Thoracic aorta (tissue), 2 donors: ENCODE measurements around the gene COMMD10. TPM values are rescaled to one million over a fixed set of nuclear protein-coding genes. Genes with fewer than 3 reads are reported as not detected.

Experiments
- ATAC-seq: fragments of 150-250 bp; one replicate; pipeline ENCODE4 v1.8.0; 2017; ENCODE audit warnings: low read depth; ENCODE audit not compliant: insufficient number of reproducible peaks, low FRiP score
- DNase-seq: peaks from one replicate; pipeline ENCODE4 v3.0.0-alpha.2; 2020; ENCODE audit warnings: low spot score
- H3K27ac ChIP-seq, 2 donors: fragments of 200-600 bp; sonication (generic); 1 replicate in 1 of 2; 2 replicates in 1 of 2; pipeline ENCODE4 v1.5.1; 2016; ENCODE audit warnings: mild to moderate bottlenecking in 2 of 2, moderate library complexity in 2 of 2
- H3K27me3 ChIP-seq: fragments of 200-600 bp; sonication (generic); replicated peaks from 2 replicates; pipeline ENCODE4 v1.6.0; 2016; ENCODE audit warnings: mild to moderate bottlenecking; ENCODE audit not compliant: insufficient read depth
- H3K36me3 ChIP-seq: fragments of 200-600 bp; sonication (generic); one replicate; pipeline ENCODE4 v1.5.1; 2016
- H3K4me1 ChIP-seq, 2 donors: fragments of 200-600 bp; sonication (generic); 1 replicate in 1 of 2; 2 replicates in 1 of 2; pipeline versions ENCODE4 v1.5.1 to v1.6.0; 2016; ENCODE audit warnings: low read depth in 2 of 2, mild to moderate bottlenecking in 1 of 2; ENCODE audit not compliant: control insufficient read depth in 1 of 2
- H3K4me3 ChIP-seq: fragments of 200-600 bp; sonication (generic); 2 replicates; pipeline ENCODE4 v1.5.1; 2016; ENCODE audit warnings: mild to moderate bottlenecking
- H3K9me3 ChIP-seq: fragments of 200-600 bp; sonication (generic); 2 replicates; pipeline ENCODE4 v1.5.1; 2016
- CTCF ChIP-seq: fragments of 200-600 bp; sonication (generic); IDR thresholded peaks from one replicate; pipeline ENCODE4 v1.5.1; 2019; ENCODE audit warnings: antibody characterized with exemption
- total RNA-seq, 2 donors: library from RNA; depleted of rRNA; stranded (reverse); fragments of >200 nt; gene quantifications; one replicate each; pipeline versions ENCODE4 v1.1.0 to v1.2.3, GENCODE V29; 2016

COMMD10 gene
- 10 to 100 TPM; 12.6 to 21.6 TPM for total RNA-seq

DNA sequence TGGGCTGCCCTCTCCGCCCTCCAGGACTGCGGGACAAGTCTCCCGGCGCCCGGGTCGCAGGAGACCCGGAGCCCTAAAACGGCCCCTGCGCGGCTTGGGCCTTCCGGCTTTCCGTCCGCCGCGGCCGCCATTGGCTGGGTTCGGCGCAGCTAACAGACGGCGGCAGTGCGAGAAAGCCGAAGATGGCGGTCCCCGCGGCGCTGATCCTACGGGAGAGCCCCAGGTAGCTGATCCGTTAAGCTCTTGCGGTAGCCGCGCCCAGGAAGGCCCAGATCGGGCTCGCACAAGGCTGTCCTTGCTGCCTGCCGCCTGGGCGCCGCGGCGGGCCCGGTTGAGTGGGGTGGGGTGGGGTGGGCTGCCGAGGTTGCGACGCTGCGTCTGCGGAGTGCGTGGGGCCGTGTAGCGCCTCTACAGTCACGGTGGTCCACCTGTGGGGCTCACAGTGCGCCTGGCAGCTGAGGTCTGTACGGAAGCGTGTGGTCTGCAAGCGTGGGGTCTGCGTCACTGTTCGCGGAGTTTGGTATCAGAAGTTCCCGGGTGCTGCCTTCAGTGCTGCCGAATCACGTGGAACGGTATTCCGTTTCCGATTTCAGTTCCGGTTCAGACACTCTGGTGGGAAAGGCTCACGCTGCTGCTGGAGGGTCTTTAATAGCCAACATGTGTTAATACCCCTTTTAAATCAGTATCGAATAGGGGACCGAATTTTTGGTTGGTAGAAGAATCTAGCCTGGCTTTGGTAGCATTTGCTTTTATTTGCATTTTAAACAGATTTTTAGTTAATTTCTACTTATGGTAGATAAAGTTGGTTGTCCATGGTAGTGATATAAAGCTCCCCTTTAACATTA, at the start of gene COMMD10:
Gene COMMD10, plus strand, starts transcription at position 155 of the 845 bp plus-strand sequence.
- peak within 1 kb of the TSS; percentile 96 for H3K4me3 ChIP-seq
- H3K4me1 ChIP-seq: peaks cover 8 to 22% of the 10 kb centered on the region in 2 donors
- DNase-seq (peak; percentile 38), ATAC-seq (peak; percentile 91)
- no peaks in the 10 kb centered on the region for H3K27me3 ChIP-seq
- no peak for TF ChIP-seq CTCF
- H3K36me3 ChIP-seq: no peaks in the 10 kb centered on the region
- peak within 1 kb of the TSS; percentile 63 to 64 for H3K27ac ChIP-seq
- no peaks in the 10 kb centered on the region for H3K9me3 ChIP-seq

- Histone ChIP-seq H3K4me1 (no peaks in the 10 kb centered on the region), H3K36me3 (no peaks in the 10 kb centered on the region), H3K9me3 (no peaks in the 10 kb centered on the region), H3K4me3 (no peak overlapping the region), H3K27me3 (no peaks in the 10 kb centered on the region), H3K27ac (no peak overlapping the region)
- ATAC-seq (no peak), DNase-seq (no peak)
- no peak for TF ChIP-seq CTCF
These were observed 49.7 kb upstream of the COMMD10 start for GRCh38 chr5:116035123-116035522.

- no peak for TF ChIP-seq CTCF
- ATAC-seq (no peak), DNase-seq (no peak)
- Histone ChIP-seq H3K4me3 (no peak overlapping the region), H3K36me3 (no peaks in the 10 kb centered on the region), H3K9me3 (no peaks in the 10 kb centered on the region), H3K4me1 (no peaks in the 10 kb centered on the region), H3K27ac (no peak overlapping the region), H3K27me3 (no peaks in the 10 kb centered on the region)
These were observed 47.5 kb upstream of the COMMD10 start for GRCh38 chr5:116037236-116037822.

DNA sequence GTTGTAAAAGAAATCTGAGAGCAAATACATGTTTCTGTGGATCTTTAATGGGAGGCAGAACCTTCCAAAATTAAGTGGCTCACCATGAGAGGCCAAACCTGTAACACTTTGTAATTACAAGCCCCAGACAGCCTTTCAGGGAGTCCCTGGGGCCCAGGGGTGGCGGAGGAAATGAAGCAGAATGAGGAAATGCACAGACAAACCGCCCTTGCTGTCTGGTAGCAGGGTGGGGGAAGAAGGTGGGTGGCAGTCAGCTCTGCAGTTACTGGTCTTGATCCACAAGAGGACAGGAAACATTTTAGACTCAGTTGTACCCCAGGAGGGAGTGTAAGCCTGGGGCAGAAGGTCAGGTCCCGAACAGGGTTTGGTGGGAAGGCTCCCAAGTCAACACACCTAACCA, 46.0 kb upstream of the COMMD10 start:
- DNase-seq: no peak
- Histone ChIP-seq H3K9me3 (no peaks in the 10 kb centered on the region), H3K4me1 (no peaks in the 10 kb centered on the region), H3K4me3 (no peak overlapping the region), H3K27ac (no peak overlapping the region), H3K36me3 (no peaks in the 10 kb centered on the region), H3K27me3 (no peaks in the 10 kb centered on the region)
- no peak for ATAC-seq
- no peak for TF ChIP-seq CTCF

DNA sequence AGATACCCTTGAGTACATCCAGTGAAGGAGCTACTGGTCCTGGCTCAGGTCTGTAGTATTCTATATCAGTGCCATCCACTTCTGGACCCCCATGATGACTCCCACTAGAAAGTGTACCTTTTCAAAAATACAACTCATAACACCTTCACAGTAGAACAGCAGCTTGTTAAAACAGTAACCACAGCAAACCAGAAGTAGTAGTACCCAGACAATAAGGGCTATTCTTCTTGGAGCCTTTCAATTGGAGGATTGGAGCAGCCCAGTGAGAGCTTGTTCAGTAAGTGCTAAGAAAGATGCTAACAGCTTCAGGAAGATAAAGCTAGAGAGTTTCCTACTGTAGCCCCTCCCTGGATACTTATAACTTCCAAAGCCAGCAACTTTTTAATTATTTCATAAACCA, 42.5 kb upstream of the COMMD10 start:
- TF ChIP-seq CTCF: no peak
- no peaks in the 10 kb centered on the region for H3K9me3 ChIP-seq
- no peak for ATAC-seq
- H3K27ac ChIP-seq: no peak overlapping the region
- H3K4me3 ChIP-seq: no peak overlapping the region
- H3K27me3 ChIP-seq: no peaks in the 10 kb centered on the region
- no peaks in the 10 kb centered on the region for H3K4me1 ChIP-seq
- no peak for DNase-seq
- H3K36me3 ChIP-seq: no peaks in the 10 kb centered on the region
